ENCODE results near the gene KAT7. TPM values are rescaled to one million over a fixed set of nuclear protein-coding genes. Genes with fewer than 3 reads are reported as not detected.
A peak's percentile ranks its signal among the peaks of the same experiment; 100 is the strongest.

The KAT7 gene
- polyA plus RNA-seq, 3 donors, result 17.5 to 28.1 (median 18.1) TPM

DNA sequence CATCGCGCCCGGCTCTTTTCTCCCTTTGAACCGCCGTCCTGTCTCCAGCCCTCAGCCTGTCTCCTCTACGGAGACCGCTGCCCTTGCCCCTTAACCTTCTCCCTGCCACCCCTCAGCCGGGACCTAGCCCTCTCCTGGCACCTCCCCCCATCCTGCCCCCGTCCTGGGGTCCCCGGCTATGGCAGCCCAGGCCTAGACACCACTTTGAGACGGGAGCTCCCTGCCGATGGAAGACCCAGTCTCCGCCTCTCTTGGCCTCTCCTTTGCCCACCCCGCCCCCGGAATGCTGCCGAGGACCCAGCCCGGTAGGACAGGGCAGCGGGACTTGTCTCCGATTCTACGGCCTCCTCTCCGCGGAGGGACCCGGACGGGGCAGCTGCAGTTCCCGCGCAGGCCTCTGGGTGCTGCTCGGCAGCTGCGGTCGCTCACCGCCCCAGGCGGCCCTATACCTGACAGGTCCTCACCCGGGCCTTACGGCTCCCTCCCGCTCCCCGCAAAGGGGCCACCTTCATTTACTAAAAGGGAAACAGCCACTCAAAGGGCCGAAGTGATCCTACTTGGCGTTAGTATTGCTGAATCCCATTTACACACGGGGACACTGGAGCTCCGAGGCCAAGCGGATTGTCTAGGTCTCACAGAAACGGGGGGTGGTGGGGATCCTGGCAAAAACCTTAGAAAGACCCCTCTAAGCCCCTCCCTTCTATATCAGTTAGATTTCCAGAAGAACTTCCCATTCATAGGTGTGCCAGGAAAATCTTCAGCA lies 92.0 kb downstream of the KAT7 start:
- Mint-ChIP-seq H3K4me1 (peaks cover 6% of the 10 kb centered on the region), H3K4me3 (peak overlapping the region in 1 of 2 donors; percentile 75), H3K9me3 (peaks cover 0 to 4% (median 1%) of the 10 kb centered on the region in 7 donors), H3K27ac (no peak overlapping the region), H3K36me3 (peaks cover 0 to 2% of the 10 kb centered on the region in 2 donors), H3K27me3 (ENCODE audit: low read depth in 3 of 3) (peaks cover 44 to 70% (median 69%) of the 10 kb centered on the region in 3 donors)
- intact Hi-C loops (cut with micrococcal nuclease), result loop anchor here (2.0 to 5.0 kb wide), 2 partner anchors 77 to 116 kb away; no protein-coding TSS in a partner anchor
- peak overlapping the region; percentile 51 for H2AFZ ChIP-seq (ENCODE audit: insufficient read depth, low read depth, low read length, poor library complexity, severe bottlenecking)
- H3K9me3 ChIP-seq (replicated peaks in 1 of 2; ENCODE audit: control insufficient read depth in 1 of 2, insufficient read depth in 1 of 2, low read length in 2 of 2), result no peaks in the 10 kb centered on the region
- H4K20me1 ChIP-seq (ENCODE audit: insufficient read depth, low read length), result no peaks in the 10 kb centered on the region
- H3K27ac ChIP-seq (ENCODE audit: low read depth in 1 of 2, low read length in 2 of 2), result no peak overlapping the region
- H3K9ac ChIP-seq (ENCODE audit: insufficient read depth, low read length, poor library complexity, severe bottlenecking), result no peak overlapping the region
- WGBS (ENCODE audit: insufficient coverage), result 4% methylated on average over 36 of the region's 41 CpGs
- no peaks in the 10 kb centered on the region for H3K79me2 ChIP-seq (ENCODE audit: insufficient read depth, low read length)
- H3K4me1 ChIP-seq (ENCODE audit: control insufficient read depth in 1 of 2, insufficient read depth in 2 of 2, low read length in 2 of 2), result peaks cover 4 to 5% of the 10 kb centered on the region in 2 donors
- H3K4me3 ChIP-seq (replicated peaks in 1 of 3; ENCODE audit: low read depth in 2 of 3, low read length in 3 of 3), result no peak overlapping the region
- TF ChIP-seq, protein P1, sequence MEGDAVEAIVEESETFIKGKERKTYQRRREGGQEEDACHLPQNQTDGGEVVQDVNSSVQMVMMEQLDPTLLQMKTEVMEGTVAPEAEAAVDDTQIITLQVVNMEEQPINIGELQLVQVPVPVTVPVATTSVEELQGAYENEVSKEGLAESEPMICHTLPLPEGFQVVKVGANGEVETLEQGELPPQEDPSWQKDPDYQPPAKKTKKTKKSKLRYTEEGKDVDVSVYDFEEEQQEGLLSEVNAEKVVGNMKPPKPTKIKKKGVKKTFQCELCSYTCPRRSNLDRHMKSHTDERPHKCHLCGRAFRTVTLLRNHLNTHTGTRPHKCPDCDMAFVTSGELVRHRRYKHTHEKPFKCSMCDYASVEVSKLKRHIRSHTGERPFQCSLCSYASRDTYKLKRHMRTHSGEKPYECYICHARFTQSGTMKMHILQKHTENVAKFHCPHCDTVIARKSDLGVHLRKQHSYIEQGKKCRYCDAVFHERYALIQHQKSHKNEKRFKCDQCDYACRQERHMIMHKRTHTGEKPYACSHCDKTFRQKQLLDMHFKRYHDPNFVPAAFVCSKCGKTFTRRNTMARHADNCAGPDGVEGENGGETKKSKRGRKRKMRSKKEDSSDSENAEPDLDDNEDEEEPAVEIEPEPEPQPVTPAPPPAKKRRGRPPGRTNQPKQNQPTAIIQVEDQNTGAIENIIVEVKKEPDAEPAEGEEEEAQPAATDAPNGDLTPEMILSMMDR (IDR thresholded peaks at IDR 0.05), result peak; percentile 98
- DNase-seq, result peak; percentile 45 to 57 (median 54)
- H3K27me3 ChIP-seq (ENCODE audit: control insufficient read depth in 2 of 2, insufficient read depth in 2 of 2, low read length in 2 of 2), result peaks cover 21 to 46% of the 10 kb centered on the region in 2 donors
- no peaks in the 10 kb centered on the region for H3K36me3 ChIP-seq (replicated peaks in 1 of 2; ENCODE audit: control insufficient read depth in 1 of 2, insufficient read depth in 2 of 2, low read length in 2 of 2)
- H3K4me2 ChIP-seq (replicated peaks; ENCODE audit: extremely low read depth, low read length, poor library complexity, severe bottlenecking), result no peak overlapping the region

DNA sequence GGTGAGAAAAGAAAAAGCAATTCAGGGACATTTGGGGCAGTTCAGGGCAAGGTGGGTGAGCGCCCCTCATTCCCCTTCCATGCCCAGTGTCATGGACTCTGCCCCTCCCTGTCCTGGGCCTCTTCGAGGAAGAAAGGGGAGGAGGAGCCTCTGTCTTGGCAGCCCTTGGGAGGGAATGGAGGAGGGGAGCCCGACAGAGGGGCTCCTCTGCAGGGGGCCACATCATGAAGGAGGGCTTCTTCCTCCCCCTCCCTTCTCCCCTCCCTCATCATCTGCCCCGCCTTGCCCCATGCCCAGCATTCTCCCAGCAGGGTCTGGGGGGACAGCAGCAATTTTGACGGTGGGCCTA lies 92.5 kb downstream of the KAT7 start:
- no peak for DNase-seq
- Histone ChIP-seq H3K4me2 (replicated peaks; ENCODE audit: extremely low read depth, low read length, poor library complexity, severe bottlenecking) (no peak overlapping the region), H3K27ac (ENCODE audit: low read depth in 1 of 2, low read length in 2 of 2) (no peak overlapping the region), H3K79me2 (ENCODE audit: insufficient read depth, low read length) (no peaks in the 10 kb centered on the region), H3K36me3 (replicated peaks in 1 of 2; ENCODE audit: control insufficient read depth in 1 of 2, insufficient read depth in 2 of 2, low read length in 2 of 2) (no peaks in the 10 kb centered on the region), H3K4me3 (replicated peaks in 1 of 3; ENCODE audit: low read depth in 2 of 3, low read length in 3 of 3) (no peak overlapping the region), H3K4me1 (ENCODE audit: control insufficient read depth in 1 of 2, insufficient read depth in 2 of 2, low read length in 2 of 2) (peaks cover 4 to 5% of the 10 kb centered on the region in 2 donors), H2AFZ (ENCODE audit: insufficient read depth, low read depth, low read length, poor library complexity, severe bottlenecking) (no peak overlapping the region), H4K20me1 (ENCODE audit: insufficient read depth, low read length) (no peaks in the 10 kb centered on the region), H3K9me3 (replicated peaks in 1 of 2; ENCODE audit: control insufficient read depth in 1 of 2, insufficient read depth in 1 of 2, low read length in 2 of 2) (no peaks in the 10 kb centered on the region), H3K9ac (ENCODE audit: insufficient read depth, low read length, poor library complexity, severe bottlenecking) (no peak overlapping the region), H3K27me3 (ENCODE audit: control insufficient read depth in 2 of 2, insufficient read depth in 2 of 2, low read length in 2 of 2) (peaks cover 21 to 46% of the 10 kb centered on the region in 2 donors)
- no CpG with 5 or more reads among the region's 5 CpGs for WGBS (ENCODE audit: insufficient coverage)
- peaks cover 6% of the 10 kb centered on the region for H3K4me1 Mint-ChIP-seq
- no peak overlapping the region for H3K27ac Mint-ChIP-seq
- peaks cover 0 to 4% (median 1%) of the 10 kb centered on the region in 7 donors for H3K9me3 Mint-ChIP-seq
- H3K27me3 Mint-ChIP-seq (ENCODE audit: low read depth in 3 of 3), result peaks cover 46 to 70% (median 66%) of the 10 kb centered on the region in 3 donors
- TF ChIP-seq, protein P1 (IDR thresholded peaks at IDR 0.05), result no peak
- H3K4me3 Mint-ChIP-seq, result peak overlapping the region in 1 of 2 donors; percentile 48
- intact Hi-C loops (cut with micrococcal nuclease), result loop anchor here (2.0 to 5.0 kb wide), 2 partner anchors 76 to 116 kb away; no protein-coding TSS in a partner anchor
- H3K36me3 Mint-ChIP-seq, result peaks cover 0 to 2% of the 10 kb centered on the region in 2 donors

Data from CD14-positive monocyte (primary cell).